Stimulated activated CD4-positive, alpha-beta T cell treated with anti-CD3 and anti-CD28 coated beads, Interleukin-1b, Interleukin-23, amount 100 ng/mL, for 4 hours (primary cell): Measurements from ENCODE around the gene CDH16.
"Not testable (repeated sequence)": the region's sequence is repeated elsewhere in the genome, so short reads cannot be mapped to it uniquely, and the experiment has no call there.

Source experiments
- DNase-seq, 2 donors: peaks; one replicate each; pipeline ENCODE4 v3.0.0-alpha.2; 2020; ENCODE audit warnings: low read depth in 2 of 2

Gene CDH16

DNA sequence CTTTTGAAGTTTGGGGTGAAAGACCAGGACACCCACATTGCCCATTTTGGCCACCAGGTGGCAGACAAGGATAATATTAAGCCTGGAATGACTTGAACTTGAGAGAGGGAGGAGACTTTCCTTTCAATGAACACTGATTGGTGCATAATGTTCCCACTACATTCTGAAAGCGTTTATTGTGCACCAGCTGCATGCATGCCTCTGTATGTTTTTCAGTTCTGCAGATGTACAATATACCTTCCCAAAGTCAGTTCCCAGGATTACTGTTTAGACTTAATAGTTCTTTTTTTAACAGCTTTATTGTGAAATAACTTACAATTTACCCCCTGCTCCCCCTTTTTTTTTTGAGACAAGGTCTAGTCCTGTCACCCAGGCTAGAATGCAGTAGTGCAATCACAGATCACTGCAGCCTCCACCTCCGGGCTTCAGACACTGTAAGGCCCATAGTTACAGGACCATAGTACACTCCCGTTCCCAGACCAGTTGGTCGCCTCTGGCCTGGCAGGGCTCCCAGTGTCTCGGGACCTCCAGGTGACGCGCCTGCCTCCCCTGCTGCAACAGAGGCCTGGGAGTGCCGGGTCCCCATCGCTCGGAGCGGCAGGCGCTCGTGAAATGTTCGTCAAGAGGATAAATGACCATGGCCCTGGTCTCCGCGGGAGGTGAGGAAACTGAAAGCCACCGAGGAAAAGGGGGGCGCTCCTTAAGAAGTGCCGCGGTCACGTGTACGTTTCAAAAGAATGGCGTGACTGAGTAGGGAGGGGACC, 28.8 kb upstream of the CDH16 start:
- peak; percentile 74 to 78 for DNase-seq

DNA sequence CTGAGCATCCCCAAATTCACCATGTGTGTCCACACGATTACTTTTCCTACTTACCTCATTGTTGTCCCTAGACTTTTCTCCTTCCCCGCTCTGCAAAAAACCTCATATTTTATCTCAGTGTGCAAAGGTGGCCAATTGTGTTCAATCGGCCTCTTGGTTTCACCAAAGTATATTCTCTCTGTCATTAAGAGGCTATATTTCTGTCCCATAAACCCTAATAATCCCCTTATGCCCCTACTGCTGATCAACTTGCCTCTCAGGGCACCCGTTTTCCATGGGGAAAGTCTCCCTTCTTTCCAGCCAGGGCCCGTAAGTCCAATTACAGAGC, 28.3 kb upstream of the CDH16 start:
- DNase-seq, result no peak

DNA sequence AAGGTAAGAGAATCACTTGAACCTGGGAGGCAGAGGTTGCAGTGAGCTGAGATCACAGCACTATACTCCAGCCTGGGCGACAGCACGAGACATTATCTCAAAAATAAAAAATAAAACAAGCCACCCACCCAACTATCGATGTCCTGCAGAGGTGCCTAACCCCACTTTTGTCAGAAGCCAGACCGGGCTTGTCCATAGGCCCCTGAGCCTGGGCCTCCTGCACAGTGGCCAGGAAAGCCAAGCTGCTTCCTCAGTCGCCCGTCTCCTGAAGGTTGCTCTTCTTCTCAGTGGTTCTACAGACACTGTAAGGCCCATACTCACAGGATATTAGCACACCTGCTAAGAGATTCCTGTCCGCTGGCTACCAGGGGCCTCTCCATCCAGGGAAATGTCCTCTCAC, 27.9 kb upstream of the CDH16 start:
- DNase-seq, result no peak

DNA sequence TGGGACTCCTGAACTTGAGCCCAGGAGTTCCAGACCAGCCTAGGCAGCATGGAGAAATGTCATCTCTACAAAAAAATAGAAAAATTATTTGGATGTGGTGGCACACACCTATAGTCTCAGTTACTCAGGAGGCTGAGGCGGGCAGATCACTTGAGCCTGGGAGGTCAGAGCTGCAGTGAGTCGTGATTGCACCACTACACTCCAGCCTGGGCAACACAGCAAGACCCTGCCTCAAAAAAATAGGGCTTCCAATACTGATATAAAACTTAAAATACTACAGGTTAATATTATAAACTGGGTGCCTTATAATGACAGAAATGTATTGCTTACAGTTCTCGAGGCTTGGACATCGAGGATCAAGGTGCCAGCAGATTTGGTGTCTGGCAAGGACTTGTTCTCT, 27.3 kb upstream of the CDH16 start:
- DNase-seq, result no peak

DNA sequence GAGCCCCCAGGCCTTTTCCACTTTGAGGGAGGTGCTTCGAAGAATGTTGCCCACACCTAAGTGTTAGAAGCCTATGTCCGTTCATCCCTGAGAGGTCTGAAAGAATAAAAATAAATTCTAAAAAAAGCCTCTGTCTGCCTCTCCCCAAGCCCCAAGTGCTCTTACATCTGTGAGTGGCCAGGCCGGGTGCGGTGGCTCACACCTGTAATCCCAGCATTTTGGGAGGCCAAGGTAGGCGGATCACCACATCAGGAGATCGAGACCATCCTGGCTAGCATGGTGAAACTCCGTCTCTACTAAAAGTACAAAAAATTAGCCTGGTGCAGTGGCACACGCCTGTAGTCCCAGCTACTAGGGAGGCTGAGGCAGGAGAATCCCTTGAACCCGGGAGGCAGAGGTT, 26.3 kb upstream of the CDH16 start:
- not testable (repeated sequence) for DNase-seq

DNA sequence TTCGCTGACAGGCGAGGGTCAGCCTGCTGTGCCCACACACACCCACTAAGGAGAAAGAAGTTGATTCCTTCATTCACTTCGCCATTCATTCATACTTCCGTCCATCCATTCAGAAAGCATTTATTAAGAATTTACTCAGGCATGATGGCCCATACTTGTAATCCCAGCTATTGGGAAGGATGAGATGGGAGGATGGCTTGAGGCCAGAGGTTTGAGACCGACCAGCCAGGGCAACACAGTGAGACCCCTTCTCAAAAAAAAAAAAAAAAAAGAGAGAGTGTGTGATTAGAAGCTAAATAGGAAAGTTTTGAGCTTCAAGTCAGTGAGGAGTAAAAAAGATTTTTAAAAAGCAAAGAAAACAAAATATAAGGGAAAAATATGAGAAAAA, 25.4 kb upstream of the CDH16 start:
- DNase-seq, result no peak

DNA sequence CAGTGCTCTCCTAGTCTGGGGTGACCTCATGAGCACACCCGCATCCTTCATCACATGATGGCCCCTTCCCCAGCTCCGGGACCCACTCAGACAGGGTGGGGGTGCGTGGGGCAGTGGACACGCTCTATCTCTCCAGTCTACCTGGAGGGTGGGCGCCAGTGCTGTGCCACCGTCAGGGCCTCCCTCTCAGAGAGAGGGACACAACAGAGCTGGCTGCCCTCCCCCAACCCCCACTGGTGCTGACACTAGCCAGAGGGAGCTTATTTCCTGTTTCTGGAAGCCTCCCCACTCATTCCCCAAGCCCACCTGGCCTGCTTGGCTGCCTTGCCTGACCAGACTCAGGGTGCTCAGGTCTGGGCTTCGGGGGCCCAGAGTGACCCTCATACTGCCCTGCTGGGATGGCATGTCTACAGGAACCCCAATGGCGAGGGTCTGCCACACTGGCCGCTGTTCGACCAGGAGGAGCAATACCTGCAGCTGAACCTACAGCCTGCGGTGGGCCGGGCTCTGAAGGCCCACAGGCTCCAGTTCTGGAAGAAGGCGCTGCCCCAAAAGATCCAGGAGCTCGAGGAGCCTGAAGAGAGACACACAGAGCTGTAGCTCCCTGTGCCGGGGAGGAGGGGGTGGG, 24.9 kb upstream of the CDH16 start:
- DNase-seq, result no peak

DNA sequence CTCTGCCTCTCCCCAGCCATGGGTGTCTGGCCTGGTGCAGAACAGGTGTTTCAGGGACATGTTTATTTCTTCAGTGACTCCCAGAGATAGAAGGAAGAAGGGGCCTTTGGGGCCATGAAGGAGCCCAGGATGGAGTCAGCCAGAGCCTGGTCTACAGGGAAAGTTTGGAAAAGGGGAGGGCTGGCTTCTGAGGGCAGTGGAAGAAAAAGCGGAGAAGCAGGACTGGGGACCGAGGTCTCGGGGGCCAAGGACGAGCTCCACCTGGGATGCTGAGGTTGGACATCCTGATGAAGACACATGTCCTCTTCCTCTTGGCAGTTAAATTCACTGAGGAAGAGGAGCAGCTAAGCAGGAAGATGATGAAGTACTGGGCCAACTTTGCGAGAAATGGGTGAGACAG, 24.3 kb upstream of the CDH16 start:
- DNase-seq, result no peak

DNA sequence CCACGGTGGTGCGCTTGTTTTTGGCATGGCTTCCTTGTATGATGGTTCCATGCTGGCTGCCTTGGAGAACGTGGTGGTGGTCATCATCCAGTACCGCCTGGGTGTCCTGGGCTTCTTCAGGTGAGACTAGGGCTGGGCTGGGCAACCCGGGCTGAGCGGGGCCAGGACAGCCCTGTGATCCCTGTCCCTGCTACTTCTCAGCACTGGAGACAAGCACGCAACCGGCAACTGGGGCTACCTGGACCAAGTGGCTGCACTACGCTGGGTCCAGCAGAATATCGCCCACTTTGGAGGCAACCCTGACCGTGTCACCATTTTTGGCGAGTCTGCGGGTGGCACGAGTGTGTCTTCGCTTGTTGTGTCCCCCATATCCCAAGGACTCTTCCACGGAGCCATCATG, 21.6 kb upstream of the CDH16 start:
- no peak for DNase-seq

DNA sequence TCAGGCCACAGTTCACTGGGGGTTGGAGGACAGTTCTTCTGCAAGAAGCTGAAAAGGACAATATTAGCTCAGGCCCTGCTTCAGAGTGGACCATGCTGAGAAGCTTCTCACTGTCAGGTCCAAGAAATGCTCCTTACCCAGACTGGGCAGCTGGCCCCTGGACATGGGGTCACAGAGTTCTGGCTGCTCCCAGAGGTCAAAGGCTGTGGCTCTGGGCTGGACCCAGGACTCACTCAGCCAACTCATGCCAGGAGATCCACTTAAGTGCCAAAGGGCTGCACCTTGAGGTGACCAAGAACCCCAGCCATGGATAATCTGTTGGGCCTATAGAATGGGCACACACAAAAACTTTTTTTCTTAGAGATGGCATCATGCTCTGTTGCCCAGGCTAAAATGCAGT, 20.7 kb upstream of the CDH16 start:
- no peak for DNase-seq

DNA sequence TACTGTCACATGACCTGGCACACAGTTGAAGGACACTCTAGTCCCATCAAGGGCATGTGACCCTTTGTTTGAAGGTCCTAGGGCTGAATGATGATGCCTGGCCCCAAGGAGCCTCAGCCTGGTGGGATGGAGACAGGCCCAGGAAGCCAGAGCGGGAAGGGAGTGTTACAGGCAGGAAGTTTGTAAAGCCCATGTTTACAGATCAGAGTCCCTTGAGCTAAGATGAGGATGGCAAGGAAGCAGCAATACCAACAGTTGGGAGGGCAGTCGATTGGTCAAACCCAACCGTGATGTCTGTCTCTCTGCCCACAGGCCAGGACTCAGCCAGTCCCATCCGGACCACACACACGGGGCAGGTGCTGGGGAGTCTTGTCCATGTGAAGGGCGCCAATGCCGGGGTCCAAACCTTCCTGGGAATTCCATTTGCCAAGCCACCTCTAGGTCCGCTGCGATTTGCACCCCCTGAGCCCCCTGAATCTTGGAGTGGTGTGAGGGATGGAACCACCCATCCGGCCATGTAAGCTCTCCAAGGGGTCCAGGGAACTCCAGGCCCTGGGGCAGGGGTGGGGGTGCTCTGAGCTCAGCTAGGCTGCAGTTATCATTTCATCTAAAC, 19.1 kb upstream of the CDH16 start:
- DNase-seq, result no peak

DNA sequence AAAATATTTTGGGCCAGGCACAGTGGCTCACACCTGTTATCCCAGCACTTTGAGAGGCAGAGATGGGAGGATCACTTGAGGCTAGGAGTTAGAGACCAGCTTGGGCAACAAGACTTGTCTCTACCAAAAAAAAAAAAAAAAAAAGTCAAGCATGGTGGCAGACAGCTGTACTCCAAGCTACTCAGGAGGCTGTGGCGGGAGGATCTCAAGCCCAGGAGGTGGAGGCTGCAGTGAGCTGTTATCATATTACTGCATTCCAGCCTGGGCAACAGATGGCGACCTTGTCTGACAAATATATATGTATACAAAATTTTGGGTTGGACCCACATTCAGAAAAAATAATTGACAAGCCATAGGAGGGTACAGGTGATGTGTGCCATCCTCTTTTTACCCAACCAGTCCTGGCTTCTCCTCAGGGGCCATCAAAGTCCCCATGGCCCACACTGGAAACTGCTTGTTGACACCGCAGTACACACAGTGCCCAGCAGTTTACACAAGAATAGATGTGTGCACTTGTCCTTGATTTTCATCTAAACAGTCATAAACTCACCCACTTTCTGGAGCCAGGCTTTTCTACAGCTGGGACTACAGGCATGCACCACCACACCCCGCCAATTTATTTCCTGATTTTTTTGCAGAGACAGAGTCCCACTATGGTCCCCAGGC, 18.3 kb upstream of the CDH16 start:
- DNase-seq, result no peak

DNA sequence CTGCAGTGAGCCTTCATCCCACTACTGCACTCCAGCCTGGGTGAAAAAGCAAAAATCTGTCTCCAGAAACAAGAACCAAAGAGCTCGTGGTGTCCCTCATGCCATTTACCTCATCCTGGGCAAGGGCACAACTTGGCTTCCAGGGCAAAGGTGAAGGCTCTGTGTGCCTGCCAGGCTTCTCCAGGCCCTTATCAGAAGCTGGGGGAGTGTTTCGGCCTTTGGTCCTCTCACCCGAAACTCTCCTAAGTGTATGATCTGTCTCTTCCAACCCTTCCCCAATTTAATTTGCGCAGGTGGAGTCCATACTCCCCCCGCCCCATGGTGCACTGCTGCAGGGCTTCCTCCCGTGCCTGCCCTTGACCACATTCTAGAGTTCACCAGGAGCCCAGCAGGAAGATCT, 17.8 kb upstream of the CDH16 start:
- DNase-seq, result no peak

DNA sequence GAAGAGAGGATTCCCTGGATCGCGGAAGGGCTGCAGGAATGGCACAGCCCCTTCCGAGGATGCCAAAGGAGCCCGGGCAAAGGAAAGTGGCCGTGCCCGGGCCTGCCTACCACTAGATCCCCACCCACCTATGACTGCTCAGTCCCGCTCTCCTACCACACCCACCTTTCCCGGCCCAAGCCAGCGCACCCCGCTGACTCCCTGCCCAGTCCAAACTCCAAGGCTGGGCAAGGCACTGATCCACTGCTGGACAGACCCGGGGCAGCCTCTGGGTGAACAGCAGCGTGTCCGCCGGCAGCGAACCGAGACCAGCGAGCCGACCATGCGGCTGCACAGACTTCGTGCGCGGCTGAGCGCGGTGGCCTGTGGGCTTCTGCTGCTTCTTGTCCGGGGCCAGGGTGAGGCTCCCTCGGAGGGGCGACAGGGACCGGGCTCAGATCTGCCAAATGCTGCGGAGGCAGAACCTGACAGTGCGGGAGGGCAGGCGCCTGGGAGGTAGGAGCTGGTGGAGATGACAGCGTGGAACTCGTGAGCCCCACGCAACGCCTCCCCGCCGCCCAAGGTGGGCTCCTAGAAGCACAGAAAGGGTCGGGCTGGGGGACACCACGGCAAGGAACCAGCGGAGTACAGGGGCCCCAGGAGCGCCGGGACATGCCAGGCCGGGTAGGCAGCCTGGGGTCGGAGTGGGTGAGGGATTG, 16.8 kb upstream of the CDH16 start, which contains the start of gene CES2:
Gene CES2 (plus strand): TSS at position 203 of the 698 bp plus-strand sequence. CDS start 120 bp downstream, at position 323.
- no peak for DNase-seq

DNA sequence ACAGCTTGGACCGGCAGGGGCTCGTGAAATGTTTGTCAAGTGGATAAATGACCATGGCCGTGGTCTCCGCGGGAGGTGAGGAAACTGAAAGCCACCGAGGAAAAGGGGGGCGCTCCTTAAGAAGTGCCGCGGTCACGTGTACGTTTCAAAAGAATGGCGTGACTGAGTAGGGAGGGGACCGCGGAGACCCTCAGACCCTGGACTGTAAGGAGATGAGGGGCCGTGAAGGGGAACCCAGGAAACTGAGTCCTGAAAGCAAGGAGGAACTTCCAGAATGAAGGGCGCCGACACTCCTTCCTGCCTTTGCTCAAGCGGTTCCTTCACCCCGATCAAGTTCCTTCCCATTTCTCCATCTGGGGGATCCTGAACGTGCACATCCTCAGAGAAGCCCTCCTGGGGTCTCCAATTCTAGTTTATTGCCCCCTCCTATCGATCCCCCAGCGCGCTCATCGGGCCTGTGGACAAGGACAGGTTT, 16.2 kb upstream of the CDH16 start:
- not testable (repeated sequence) for DNase-seq

DNA sequence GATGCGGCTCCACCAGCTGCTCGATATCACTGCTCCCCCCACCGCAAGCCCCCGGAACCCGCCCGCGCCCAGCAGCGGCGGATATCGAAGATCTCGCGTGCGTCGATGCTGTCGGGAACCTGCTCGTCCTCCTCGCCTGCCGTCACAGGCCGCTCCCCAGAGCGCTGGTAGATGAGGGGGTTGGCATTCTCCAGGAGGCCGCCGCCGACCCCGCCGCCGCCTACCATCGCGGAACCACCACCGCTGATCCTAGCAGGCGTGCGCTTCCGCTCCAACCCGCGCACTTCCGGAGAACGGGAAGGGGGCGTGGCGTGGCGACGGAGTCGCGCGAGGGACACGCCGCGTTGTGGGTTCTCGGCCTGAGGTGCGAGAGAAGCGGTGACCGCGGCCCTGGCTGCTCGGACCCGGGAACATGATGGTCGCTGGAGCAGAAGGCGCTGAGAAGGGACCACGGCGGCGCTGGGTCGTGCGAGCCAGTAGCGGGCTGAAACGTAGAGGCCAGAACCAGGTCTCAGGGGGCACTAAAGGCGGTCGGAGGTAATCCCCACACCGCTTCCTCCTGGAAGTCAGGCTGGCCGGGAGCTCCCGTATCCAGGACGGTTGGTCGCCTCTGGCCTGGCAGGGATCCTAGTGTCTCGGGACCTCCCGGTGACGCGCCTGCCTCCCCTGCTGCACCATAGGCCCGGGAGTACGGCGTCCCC, 15.6 kb upstream of the CDH16 start, which contains the start of gene CIAO2B:
Gene CIAO2B (minus strand): TSS at position 265 of the 701 bp plus-strand sequence. CDS start 38 bp downstream, at position 227.
- peak; percentile 81 to 86 for DNase-seq

DNA sequence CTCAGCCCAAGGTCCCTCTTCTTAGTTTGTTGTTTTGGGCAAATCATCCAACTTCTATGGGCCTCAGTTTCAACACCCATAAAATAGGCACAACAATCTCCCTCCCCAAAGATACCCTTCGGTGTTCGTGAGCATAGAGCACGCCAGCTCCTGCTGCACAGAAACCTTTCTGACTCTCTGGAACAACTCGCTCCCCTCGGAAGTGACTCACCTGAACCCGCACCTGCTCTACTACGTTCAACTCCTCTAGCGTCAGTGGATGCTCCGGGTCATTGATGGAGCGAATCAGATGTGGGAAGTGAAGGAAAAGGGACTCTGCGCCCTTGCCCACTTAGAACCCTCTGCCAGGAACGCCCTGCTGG, 15.1 kb upstream of the CDH16 start:
- DNase-seq, result peak; percentile 36 to 49

DNA sequence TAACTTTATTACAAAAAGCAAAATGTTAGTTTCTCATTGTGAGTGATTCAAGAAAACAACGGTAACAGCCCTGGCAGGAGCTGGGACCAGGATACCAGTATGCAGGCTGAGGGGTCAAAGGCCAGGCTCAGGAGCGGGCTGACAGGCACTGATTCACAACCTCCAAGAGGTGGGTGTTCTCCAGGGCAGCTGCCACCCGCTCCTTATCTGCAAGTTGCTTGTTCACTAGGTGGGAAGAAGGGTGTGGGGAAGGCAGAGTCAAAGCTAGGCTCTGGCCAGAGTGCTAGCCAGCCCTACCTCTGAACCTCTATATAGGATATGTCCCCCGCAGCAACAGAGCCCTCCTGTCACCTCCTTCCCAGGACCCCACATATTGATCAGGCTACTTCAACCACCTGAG, 13.4 kb upstream of the CDH16 start:
- DNase-seq, result no peak

DNA sequence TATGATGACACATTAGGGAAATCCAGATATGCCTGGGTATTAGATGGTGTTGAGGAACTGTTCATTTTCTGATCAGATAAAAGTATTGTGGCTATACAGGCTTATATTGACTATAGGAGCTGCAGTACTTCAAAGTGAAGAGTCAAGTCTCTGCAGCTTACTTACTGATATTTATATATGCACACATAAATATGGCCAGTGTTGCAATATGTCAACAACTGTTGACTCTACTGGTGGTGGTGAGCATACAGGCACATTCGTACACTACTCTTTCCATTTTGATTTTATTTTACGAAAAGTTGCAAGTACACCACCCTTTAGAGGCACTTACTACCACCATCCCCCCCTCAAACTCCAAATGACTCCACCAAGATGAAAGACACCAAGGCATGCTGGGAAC, 13.0 kb upstream of the CDH16 start:
- no peak for DNase-seq

DNA sequence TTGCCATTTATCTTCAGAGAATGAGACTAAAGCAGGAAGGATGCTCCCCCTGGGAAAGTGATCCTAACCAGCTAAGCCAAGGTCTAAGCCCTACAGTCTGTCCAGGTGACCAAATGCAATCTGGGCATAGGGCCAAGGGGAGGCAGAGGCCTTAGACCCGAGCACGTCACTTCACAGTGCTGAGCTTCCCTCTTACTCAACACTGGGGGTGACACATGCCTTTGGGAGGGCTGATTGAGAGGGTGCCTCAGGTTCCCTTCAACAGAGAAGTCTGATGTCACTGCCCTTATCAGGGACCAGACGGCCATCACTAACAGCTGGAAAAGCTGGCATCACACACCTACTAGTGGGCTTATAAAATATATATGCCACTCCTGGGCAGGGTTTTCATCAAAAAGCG, 11.5 kb upstream of the CDH16 start:
- DNase-seq, result no peak

DNA sequence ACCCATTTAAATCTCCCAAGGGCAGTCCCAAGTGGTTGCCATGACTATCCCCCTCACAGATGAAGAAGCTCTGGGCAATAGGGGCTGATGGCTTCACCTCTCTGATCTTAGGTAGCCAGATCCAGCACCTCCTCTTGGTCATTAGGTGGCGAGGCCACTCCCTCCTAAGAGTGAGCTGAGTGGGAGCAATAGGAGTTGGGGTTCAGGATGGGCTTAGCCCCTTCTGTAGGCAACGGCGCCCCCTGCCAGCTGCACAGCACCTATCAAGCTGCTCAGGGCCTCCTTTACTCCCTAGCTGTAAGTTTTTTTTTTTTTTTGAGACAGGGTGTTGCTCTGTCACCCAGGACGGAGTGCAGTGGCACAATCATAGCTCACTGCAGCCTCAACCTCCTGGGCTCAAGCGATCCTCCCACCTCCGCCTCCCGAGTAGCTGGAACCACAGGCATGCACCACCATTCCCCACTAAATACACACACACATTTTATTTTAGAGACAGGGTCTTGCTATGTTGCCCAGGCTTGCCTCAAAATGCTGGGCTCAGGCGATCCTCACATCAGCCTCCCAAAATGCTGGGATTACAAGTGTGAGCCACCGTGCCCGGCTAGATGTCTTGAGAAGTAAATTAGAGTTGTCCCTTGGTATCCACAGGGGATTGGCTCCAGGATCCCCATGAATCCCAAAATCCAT, 10.2 kb upstream of the CDH16 start:
- DNase-seq, result no peak
